Natural killer cell (primary cell): ENCODE results near the gene SLC2A13. TPM values are rescaled to one million over a fixed set of nuclear protein-coding genes. Genes with fewer than 3 reads are reported as not detected.

Experiments
- ATAC-seq, 3 donors: fragments of 150-1000 bp in 2 of 3; fragments of 200-7000 bp in 1 of 3; cut with Tn5 transposase; 1 replicate in 1 of 3; 2 replicates in 2 of 3; pipeline ENCODE4 v1.10.0; 2021; ENCODE audit warnings: mild to moderate bottlenecking in 2 of 3, moderate library complexity in 2 of 3
- DNase-seq, 2 donors: peaks; one replicate each; pipeline versions ENCODE4 v3.0.0 to v3.0.0-alpha.2; 2013 to 2021; ENCODE audit warnings: mixed read lengths in 1 of 2
- H3K27ac ChIP-seq: one replicate; pipeline ENCODE4 v1.5.1; 2013; ENCODE audit warnings: mild to moderate bottlenecking, low read length
- H3K27me3 ChIP-seq: one replicate; pipeline ENCODE4 v1.6.1; 2013; ENCODE audit warnings: low read length; ENCODE audit not compliant: control insufficient read depth, insufficient read depth
- H3K36me3 ChIP-seq: one replicate; pipeline ENCODE4 v1.6.1; 2013; ENCODE audit warnings: low read length; ENCODE audit not compliant: control insufficient read depth, insufficient read depth
- H3K4me1 ChIP-seq: one replicate; pipeline ENCODE4 v1.6.1; 2013; ENCODE audit warnings: low read length; ENCODE audit not compliant: control insufficient read depth, insufficient read depth
- H3K4me3 ChIP-seq: one replicate; pipeline ENCODE4 v1.5.1; 2013; ENCODE audit warnings: low read length
- H3K9me3 ChIP-seq: one replicate; pipeline ENCODE4 v1.6.1; 2013; ENCODE audit warnings: low read length; ENCODE audit not compliant: control insufficient read depth, insufficient read depth
- H3K27ac Mint-ChIP-seq, 2 donors: one replicate each; pipeline ENCODE4 v1.8.0; 2022; ENCODE audit warnings: mild to moderate bottlenecking in 2 of 2, mixed read lengths in 2 of 2, moderate library complexity in 1 of 2
- H3K27me3 Mint-ChIP-seq, 2 donors: one replicate each; pipeline ENCODE4 v1.8.0; 2022; ENCODE audit warnings: low read depth in 2 of 2, mixed read lengths in 2 of 2
- H3K36me3 Mint-ChIP-seq: one replicate; pipeline ENCODE4 v1.8.0; 2022; ENCODE audit warnings: mixed read lengths
- H3K4me1 Mint-ChIP-seq, 2 donors: one replicate each; pipeline ENCODE4 v1.8.0; 2022; ENCODE audit warnings: mixed read lengths in 2 of 2
- H3K4me3 Mint-ChIP-seq: one replicate; pipeline ENCODE4 v1.8.0; 2022; ENCODE audit warnings: mild to moderate bottlenecking, moderate library complexity, mixed read lengths
- H3K9me3 Mint-ChIP-seq, 2 donors: one replicate each; pipeline ENCODE4 v1.8.0; 2022; ENCODE audit warnings: mixed read lengths in 2 of 2
- CTCF ChIP-seq: fragments of 200-600 bp; IDR thresholded peaks from one replicate; pipeline ENCODE4 v1.8.0; 2022; ENCODE audit warnings: antibody characterized with exemption
- WGBS: methylation state at CpG from one replicate; pipeline ENCODE4 v1.1.7; 2013; ENCODE audit warnings: missing lambda C conversion rate; ENCODE audit not compliant: insufficient coverage; 5-methylcytosine and 5-hydroxymethylcytosine counted together
- intact Hi-C: fragments of 100-400 bp; cut with micrococcal nuclease; formaldehyde crosslinking; loops from one replicate; pipeline ENCODE4 v1.14.2; 2022
- total RNA-seq, 4 donors: library from RNA; stranded (reverse); fragments of 120-200 nt in 1 of 4; gene quantifications; one replicate each; pipeline versions ENCODE4 v1.2.3 to v1.2.4, GENCODE V29; 2013 to 2022

Gene SLC2A13
- total RNA-seq, 3 donors from 2014 or later (not counting 1 experiment from before 2014, with no cell fraction given), result 6.0 to 10.9 (median 8.7) TPM

GRCh38 chr12:40117818-40118217, 11.9 kb upstream of the SLC2A13 start:
- DNase-seq, result no peak
- no peaks in the 10 kb centered on the region for H3K4me1 Mint-ChIP-seq
- no peak overlapping the region for H3K4me3 Mint-ChIP-seq
- no peak overlapping the region for H3K27ac Mint-ChIP-seq
- H3K4me1 ChIP-seq, result no peaks in the 10 kb centered on the region
- no peak overlapping the region for H3K4me3 ChIP-seq
- no peak overlapping the region for H3K27ac ChIP-seq
- ATAC-seq, result no peak
- peaks cover 22 to 63% of the 10 kb centered on the region in 2 donors for H3K27me3 Mint-ChIP-seq
- TF ChIP-seq CTCF, result no peak
- no peaks in the 10 kb centered on the region for H3K27me3 ChIP-seq
- WGBS, result no CpG with 5 or more reads among the region's 3 CpGs
- H3K9me3 Mint-ChIP-seq, result no peaks in the 10 kb centered on the region
- H3K36me3 Mint-ChIP-seq, result no peaks in the 10 kb centered on the region
- H3K36me3 ChIP-seq, result no peaks in the 10 kb centered on the region
- H3K9me3 ChIP-seq, result no peaks in the 10 kb centered on the region
- intact Hi-C loops, result no loop called here

- no peak for ATAC-seq
- WGBS, result no CpG with 5 or more reads among the region's 1 CpG
These were observed 4.7 kb upstream of the SLC2A13 start for GRCh38 chr12:40110586-40110985.

GRCh38 chr12:40107803-40108620, 2.1 kb upstream of the SLC2A13 start:
- H3K27me3 Mint-ChIP-seq, result peaks cover 7 to 20% of the 10 kb centered on the region in 2 donors
- ATAC-seq (no peak), DNase-seq (peak in 1 of 2 donors; percentile 38)
- H3K9me3 ChIP-seq, result no peaks in the 10 kb centered on the region
- peak overlapping the region; percentile 79 to 83 for H3K27ac Mint-ChIP-seq
- no peak overlapping the region for H3K27ac ChIP-seq
- no peak for TF ChIP-seq CTCF
- peaks cover 34% of the 10 kb centered on the region in 2 donors for H3K4me1 Mint-ChIP-seq
- peak overlapping the region; percentile 97 for H3K4me3 Mint-ChIP-seq
- no peaks in the 10 kb centered on the region for H3K36me3 ChIP-seq
- no peaks in the 10 kb centered on the region for H3K36me3 Mint-ChIP-seq
- WGBS, result 80% methylated on average over 29 of the region's 29 CpGs
- H3K4me1 ChIP-seq, result peaks cover 17% of the 10 kb centered on the region
- no peak overlapping the region for H3K4me3 ChIP-seq
- no peaks in the 10 kb centered on the region for H3K27me3 ChIP-seq
- H3K9me3 Mint-ChIP-seq, result no peaks in the 10 kb centered on the region
- intact Hi-C loops, result loop anchor here (1.0 to 5.0 kb wide), 5 partner anchors 97 to 1791 kb away; partner anchors contain the start of gene ALG10B

More at GRCh38 chr12:40110586-40110985, 4.7 kb upstream of the SLC2A13 start:
- Mint-ChIP-seq H3K4me1 (peaks cover 16 to 17% of the 10 kb centered on the region in 2 donors), H3K36me3 (no peaks in the 10 kb centered on the region), H3K27me3 (peaks cover 9 to 35% of the 10 kb centered on the region in 2 donors), H3K27ac (no peak overlapping the region), H3K4me3 (no peak overlapping the region), H3K9me3 (no peaks in the 10 kb centered on the region)
- DNase-seq, result no peak
- intact Hi-C loops, result no loop called here
- Histone ChIP-seq H3K4me3 (no peak overlapping the region), H3K36me3 (no peaks in the 10 kb centered on the region), H3K27ac (no peak overlapping the region), H3K4me1 (peaks cover 11% of the 10 kb centered on the region), H3K9me3 (no peaks in the 10 kb centered on the region), H3K27me3 (no peaks in the 10 kb centered on the region)
- no peak for TF ChIP-seq CTCF
